ENCODE measurements around the gene MRPL42. TPM values are rescaled to one million over a fixed set of nuclear protein-coding genes. Genes with fewer than 3 reads are reported as not detected.

Gene MRPL42
- total and polyA plus RNA-seq, 9 donors = 22.4 to 72.7 (median 44.9) TPM

DNA sequence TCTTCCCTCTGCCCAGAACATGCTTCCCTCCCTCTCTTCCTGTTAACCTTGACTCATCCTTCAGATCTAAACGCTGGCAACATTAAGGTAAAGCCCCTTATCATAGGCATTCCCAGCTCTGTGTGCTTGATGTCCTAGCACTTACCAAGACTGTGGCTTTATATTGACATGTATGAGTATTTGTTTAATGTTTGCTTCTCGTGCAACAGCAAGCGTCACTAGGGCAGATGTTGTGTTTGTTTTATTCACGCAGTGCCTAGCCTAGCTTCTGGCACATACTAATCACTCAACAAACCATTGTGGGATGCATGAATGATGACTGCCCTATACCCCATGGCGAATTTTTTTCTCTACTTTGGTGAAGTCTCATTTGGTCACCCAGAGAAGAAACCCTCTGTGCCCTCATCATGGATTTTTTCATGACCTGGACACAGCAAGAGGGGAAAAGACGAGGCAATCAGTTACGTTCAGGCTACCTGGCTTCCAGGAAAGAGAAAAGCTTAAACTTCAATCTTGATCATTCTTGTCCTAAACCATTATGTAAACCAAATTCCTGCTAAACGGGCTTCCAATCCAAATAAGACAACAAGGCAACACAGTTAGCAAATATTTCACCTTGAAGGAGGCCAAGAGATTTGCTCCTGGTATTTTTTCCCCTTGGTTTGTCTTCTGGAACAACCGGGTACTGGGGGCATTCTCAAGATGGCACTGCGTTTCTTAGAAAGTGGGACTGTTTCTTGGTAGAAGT, 57.2 kb downstream of the MRPL42 start:
- H3K9me3 ChIP-seq = no peaks in the 10 kb centered on the region
- no peak for DNase-seq
- H3K4me3 ChIP-seq = no peak overlapping the region
- TF ChIP-seq EP300 (IDR thresholded peaks at IDR 0.05) = no peak
- no peak for TF ChIP-seq POLR2A (IDR thresholded peaks at IDR 0.05)
- TF ChIP-seq CTCF (IDR thresholded peaks at IDR 0.05) = no peak
- 67 to 79% (median 71%) methylated on average over 10 of the region's 10 CpGs for WGBS, 3 donors
- H3K36me3 ChIP-seq = no peaks in the 10 kb centered on the region
- H3K4me1 ChIP-seq (ENCODE audit: insufficient read depth) = no peaks in the 10 kb centered on the region
- intact Hi-C loops (cut with DNase I) = no loop called here
- no peak overlapping the region for H3K27ac ChIP-seq
- H3K27me3 ChIP-seq = no peaks in the 10 kb centered on the region

GRCh38 chr12:93526786-93527428, 59.6 kb downstream of the MRPL42 start:
- Histone ChIP-seq H3K4me3 (no peak overlapping the region), H3K36me3 (no peaks in the 10 kb centered on the region), H3K27me3 (no peaks in the 10 kb centered on the region), H3K9me3 (no peaks in the 10 kb centered on the region), H3K27ac (no peak overlapping the region), H3K4me1 (ENCODE audit: insufficient read depth) (no peaks in the 10 kb centered on the region)
- 10 to 20% (median 11%) methylated on average over 4 of the region's 4 CpGs for whole genome bisulfite sequencing, 3 donors
- DNase-seq = no peak
- intact Hi-C loops (cut with DNase I) = no loop called here
- TF ChIP-seq EP300 (IDR thresholded peaks at IDR 0.05) (no peak), POLR2A (IDR thresholded peaks at IDR 0.05) (no peak), CTCF (IDR thresholded peaks at IDR 0.05) (no peak)

DNA sequence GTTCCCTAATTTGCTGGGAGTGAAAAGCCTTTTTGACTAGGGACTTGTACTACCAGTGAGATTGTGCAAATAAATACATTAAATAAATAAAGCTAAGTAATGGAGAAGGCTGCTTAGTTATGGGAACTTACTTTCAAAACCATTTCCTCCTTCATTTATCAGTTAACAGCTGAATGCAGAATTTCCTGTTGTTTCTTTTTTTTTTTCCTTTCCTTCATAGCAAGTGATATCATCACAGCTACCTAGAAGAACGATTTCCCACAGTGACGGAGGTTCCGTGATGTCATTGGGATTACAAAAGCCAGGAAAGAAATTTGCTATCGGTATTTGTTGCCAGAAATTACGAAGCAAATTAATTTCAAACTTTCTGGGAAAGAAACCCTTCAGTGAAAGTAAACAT, 63.0 kb downstream of the MRPL42 start:
- Histone ChIP-seq H3K4me3 (no peak overlapping the region), H3K27ac (no peak overlapping the region), H3K36me3 (no peaks in the 10 kb centered on the region), H3K9me3 (no peaks in the 10 kb centered on the region), H3K4me1 (ENCODE audit: insufficient read depth) (no peaks in the 10 kb centered on the region), H3K27me3 (no peaks in the 10 kb centered on the region)
- DNase-seq = no peak
- WGBS, 3 donors = 27 to 55% (median 35%) methylated on average over 5 of the region's 5 CpGs
- no peak for TF ChIP-seq POLR2A (IDR thresholded peaks at IDR 0.05)
- no peak for TF ChIP-seq CTCF (IDR thresholded peaks at IDR 0.05)
- no peak for TF ChIP-seq EP300 (IDR thresholded peaks at IDR 0.05)
- intact Hi-C loops (cut with DNase I) = no loop called here

GRCh38 chr12:93533310-93533709, 66.0 kb downstream of the MRPL42 start:
- Histone ChIP-seq H3K9me3 (no peaks in the 10 kb centered on the region), H3K4me1 (ENCODE audit: insufficient read depth) (no peaks in the 10 kb centered on the region), H3K27me3 (no peaks in the 10 kb centered on the region), H3K36me3 (no peaks in the 10 kb centered on the region), H3K4me3 (no peak overlapping the region), H3K27ac (no peak overlapping the region)
- DNase-seq = no peak
- intact Hi-C loops (cut with DNase I) = no loop called here
- TF ChIP-seq EP300 (IDR thresholded peaks at IDR 0.05) (no peak), POLR2A (IDR thresholded peaks at IDR 0.05) (no peak), CTCF (IDR thresholded peaks at IDR 0.05) (no peak)
- WGBS, 3 donors = 84 to 92% (median 88%) methylated on average over 5 of the region's 5 CpGs
